Measurements from ENCODE around the gene PLEKHA1.

PLEKHA1 gene

GRCh38 chr10:122463466-122464249 is 89.2 kb downstream of the PLEKHA1 start:
- DNase-seq: peak; percentile 40

- peak; percentile 20 for DNase-seq
These were observed 89.7 kb downstream of the PLEKHA1 start for GRCh38 chr10:122464250-122464510.

GRCh38 chr10:122464586-122464985 is 90.1 kb downstream of the PLEKHA1 start:
- DNase-seq: peak; percentile 46

GRCh38 chr10:122465401-122466040 is 91.0 kb downstream of the PLEKHA1 start:
- peak; percentile 36 for DNase-seq

- DNase-seq: peak; percentile 37
These were observed 92.5 kb downstream of the PLEKHA1 start for GRCh38 chr10:122466951-122467381.

GRCh38 chr10:122467701-122468100 is 93.2 kb downstream of the PLEKHA1 start:
- peak; percentile 12 for DNase-seq

- peak; percentile 8 for DNase-seq
These were observed 93.9 kb downstream of the PLEKHA1 start for GRCh38 chr10:122468307-122468925.

GRCh38 chr10:122468926-122469781 is 94.6 kb downstream of the PLEKHA1 start:
- DNase-seq: peak; percentile 29

- DNase-seq: no peak
These were observed 95.3 kb downstream of the PLEKHA1 start for GRCh38 chr10:122469848-122470247.

- peak; percentile 18 for DNase-seq
These were observed 97.1 kb downstream of the PLEKHA1 start for GRCh38 chr10:122471531-122472177.

GRCh38 chr10:122473116-122473515 is 98.6 kb downstream of the PLEKHA1 start:
- DNase-seq: no peak

GRCh38 chr10:122474131-122474818 is 99.8 kb downstream of the PLEKHA1 start:
- no peak for DNase-seq

GRCh38 chr10:122475100-122475499 is 100.6 kb downstream of the PLEKHA1 start:
- no peak for DNase-seq

- no peak for DNase-seq
These were observed 101.3 kb downstream of the PLEKHA1 start for GRCh38 chr10:122475591-122476332.

GRCh38 chr10:122476333-122476695 is 101.8 kb downstream of the PLEKHA1 start:
- DNase-seq: no peak

GRCh38 chr10:122477436-122477835 is 102.9 kb downstream of the PLEKHA1 start:
- no peak for DNase-seq

- no peak for DNase-seq
These were observed 104.5 kb downstream of the PLEKHA1 start for GRCh38 chr10:122478971-122479370.

GRCh38 chr10:122480146-122480833 is 105.8 kb downstream of the PLEKHA1 start:
- no peak for DNase-seq

GRCh38 chr10:122481296-122482056 is 107.0 kb downstream of the PLEKHA1 start:
- no peak for DNase-seq

Measured in activated CD8-positive, alpha-beta memory T cell treated with anti-CD3 and anti-CD28 coated beads, Interleukin-2, amount 50 U/mL, for 48 hours (primary cell).